CD4-positive, alpha-beta T cell treated with Interleukin-15 for 4 hours (primary cell): ENCODE measurements around the gene ILK.

Source experiments
- DNase-seq: peaks from one replicate; pipeline ENCODE4 v3.0.0-alpha.2; 2020; ENCODE audit warnings: low spot score

Gene ILK

GRCh38 chr11:6574816-6575715 lies 28.5 kb upstream of the ILK start:
- DNase-seq = no peak

GRCh38 chr11:6576471-6577373 lies 26.9 kb upstream of the ILK start:
- DNase-seq = no peak

GRCh38 chr11:6578134-6578533 lies 25.4 kb upstream of the ILK start:
- no peak for DNase-seq

- no peak for DNase-seq
Observed at GRCh38 chr11:6579681-6580080, 23.9 kb upstream of the ILK start.

- no peak for DNase-seq
Observed at GRCh38 chr11:6583584-6583983, 20.0 kb upstream of the ILK start.

DNA sequence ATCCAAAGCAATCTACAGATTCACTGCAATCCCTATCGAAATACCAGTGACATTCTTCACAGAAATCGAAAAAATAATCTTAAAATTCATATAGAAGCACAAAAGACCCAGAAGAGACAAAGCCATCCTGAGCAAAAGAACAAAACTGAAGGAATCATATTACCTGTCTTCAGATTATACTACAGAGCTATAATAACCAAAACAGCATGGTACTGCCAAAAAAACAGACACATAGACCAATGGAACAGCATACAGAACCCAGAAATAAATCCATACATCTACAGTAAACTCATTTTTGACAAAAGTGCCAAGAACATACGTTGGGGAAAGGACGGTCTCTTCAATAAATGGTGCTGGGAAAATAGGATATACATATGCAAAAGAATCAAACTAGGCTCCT lies 19.0 kb upstream of the ILK start:
- no peak for DNase-seq

DNA sequence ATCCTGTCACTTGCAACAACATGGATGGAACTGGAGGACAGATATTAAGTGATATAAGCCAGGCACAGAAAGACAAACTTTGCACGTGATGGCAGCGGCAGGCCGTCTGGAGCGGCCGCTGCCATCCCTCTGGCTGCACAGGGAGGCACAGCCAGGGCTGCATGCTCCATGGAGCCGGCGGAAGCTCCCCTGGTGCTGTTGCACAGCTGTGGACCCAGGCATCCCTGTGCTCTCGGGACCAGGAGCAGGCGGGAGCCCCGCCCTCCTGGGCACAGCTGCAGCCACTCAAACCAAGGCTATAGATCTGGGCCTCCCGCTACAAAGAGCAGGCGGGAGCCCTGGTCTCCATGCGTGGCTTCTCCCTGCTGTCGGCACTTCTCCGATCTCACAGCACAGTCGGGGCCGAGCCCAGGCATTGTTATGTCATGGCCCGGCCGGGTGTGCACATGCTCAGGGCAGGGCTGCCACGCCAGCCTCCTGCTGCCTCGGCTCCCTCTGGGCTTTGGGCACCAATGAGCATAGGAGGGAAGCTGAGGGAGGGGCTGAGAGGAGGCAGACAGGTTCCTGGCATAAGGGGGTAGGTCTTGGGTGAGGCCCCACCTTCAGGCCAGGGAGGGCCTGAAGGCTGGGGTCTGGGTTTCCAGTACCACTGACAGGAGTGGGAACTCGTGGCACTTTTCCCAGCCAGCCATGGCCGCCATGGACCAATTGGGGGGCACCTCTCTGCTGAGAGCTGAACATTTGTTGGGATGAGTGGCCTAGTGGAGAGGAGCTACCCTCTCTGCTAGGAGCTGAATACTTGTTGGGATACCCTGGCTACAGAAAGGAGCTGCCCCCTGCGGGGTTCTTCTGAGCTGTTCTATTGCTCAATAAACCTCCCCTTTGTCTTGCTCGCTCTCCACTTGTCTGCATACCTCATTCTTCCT lies 16.9 kb upstream of the ILK start:
- no peak for DNase-seq

DNA sequence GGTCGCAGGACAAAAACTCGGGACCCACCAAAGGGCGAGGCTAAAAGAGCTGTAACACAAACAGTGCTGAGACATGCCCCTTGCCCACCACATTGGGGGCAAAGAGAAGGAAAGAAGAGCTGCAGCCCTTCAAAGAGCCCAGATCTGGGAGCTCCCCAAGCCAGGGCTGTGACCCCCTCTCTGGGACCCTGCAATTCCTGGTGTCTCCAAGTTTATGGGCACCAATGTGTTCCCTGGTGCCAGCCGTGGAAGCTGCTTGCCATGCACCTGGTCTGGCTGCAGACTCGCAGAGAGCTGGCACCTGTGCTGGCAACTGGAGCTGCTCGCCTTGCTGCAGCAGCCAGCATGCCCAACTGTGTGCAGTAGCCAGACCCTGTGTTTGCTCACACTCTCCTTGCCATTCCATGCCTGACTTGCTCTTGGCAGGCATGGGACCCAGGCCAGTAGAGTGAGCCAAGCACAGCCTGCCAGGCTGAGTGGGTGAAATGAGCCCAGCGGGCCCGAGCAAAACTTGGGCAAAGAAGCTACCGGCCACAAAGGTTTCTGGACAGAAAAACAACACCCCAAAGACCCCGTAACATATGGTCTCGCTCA lies 16.1 kb upstream of the ILK start:
- DNase-seq = no peak

DNA sequence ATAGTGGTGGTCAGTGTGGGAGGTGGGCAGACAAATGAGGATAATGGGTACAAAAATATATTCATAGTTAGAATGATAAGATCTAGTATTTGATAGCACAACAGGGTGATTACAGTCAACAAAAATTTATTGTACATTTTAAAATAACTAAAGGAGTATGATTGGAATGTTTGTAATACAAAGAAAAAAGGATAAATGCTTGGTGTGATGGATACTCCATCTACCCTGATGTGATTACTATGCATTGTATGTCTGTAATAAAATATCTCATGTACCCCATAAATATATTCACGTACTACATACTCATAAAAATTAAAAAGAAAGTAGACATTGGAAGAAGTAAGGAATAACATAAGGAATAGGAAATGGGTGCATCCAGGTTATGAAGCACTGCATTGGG lies 15.6 kb upstream of the ILK start:
- DNase-seq = no peak

DNA sequence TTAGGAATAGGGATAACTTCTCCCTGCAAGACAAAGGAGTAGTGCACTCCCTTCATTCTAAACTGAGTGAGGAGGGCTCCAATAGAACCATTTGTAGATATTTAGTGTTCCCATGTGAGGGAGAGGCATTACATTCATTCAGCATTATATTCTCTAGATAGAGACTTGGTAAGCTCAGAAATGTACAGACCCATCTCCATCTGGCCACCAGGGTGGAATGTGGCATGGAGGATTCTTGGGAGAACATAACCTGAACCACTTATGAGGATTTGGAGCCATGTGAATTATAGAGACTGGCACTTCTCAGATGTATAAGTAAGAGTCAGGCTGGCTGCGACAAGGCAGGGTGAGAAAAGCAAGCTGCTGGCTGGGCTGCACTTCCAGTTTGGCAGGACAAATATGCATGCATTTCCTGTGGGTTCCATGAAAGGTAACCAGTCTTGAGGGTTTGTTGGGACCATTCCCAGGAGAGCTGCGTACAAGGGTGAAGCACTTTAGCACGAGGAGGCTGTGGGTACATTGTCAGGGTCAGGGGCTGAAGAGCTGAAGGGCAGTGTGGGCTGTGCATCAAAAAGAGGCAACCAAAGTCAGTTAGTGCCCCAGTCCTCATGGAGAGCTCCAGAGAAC lies 9.3 kb upstream of the ILK start:
- DNase-seq = no peak

GRCh38 chr11:6596239-6596877 lies 7.2 kb upstream of the ILK start:
- DNase-seq = no peak

- no peak for DNase-seq
Observed at GRCh38 chr11:6598555-6598954, 5.0 kb upstream of the ILK start.

DNA sequence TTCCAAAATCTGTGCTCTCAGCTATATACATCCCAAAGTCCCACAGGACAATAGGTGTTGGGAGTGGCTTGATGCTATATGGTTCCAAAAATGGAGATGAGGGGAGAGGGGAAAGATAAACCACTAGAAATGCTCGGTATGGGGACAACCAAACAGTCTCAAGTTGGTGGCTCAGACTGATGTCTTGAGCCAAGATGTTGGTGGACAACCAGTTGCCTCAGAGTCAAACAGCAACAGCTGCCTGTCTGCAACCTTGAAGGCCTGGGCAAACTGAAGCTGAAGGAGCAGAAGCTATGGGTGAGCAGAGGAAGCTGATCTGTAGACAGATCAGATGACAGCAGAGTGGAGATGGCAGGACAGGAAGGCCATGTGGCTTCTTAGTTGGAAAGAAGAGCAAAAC lies 4.1 kb upstream of the ILK start:
- no peak for DNase-seq

- DNase-seq = no peak
Observed at GRCh38 chr11:6599881-6600390, 3.6 kb upstream of the ILK start.

DNA sequence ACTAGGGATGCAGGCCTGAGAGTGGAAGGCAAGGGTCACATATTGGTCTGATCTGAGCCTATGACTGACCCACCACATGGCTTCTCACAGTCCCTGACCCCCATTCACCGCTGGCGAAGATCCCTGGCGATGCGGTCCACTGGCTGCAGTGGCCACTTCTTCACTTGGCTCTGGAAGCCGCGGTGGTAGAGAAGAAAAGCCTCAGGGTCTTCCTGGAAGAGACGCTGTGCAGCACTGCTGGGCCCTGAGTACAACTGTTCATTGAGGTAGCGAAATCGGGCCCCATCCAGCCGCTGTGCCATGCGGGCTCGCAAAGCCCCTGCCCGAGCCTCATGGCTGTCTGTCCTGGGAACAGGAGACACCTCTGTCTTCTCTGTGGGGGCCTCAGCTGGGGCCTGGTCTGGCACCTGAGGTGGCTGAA lies 2.5 kb upstream of the ILK start:
- no peak for DNase-seq

- DNase-seq = no peak
Observed at GRCh38 chr11:6602096-6602940, 1.3 kb upstream of the ILK start.

DNA sequence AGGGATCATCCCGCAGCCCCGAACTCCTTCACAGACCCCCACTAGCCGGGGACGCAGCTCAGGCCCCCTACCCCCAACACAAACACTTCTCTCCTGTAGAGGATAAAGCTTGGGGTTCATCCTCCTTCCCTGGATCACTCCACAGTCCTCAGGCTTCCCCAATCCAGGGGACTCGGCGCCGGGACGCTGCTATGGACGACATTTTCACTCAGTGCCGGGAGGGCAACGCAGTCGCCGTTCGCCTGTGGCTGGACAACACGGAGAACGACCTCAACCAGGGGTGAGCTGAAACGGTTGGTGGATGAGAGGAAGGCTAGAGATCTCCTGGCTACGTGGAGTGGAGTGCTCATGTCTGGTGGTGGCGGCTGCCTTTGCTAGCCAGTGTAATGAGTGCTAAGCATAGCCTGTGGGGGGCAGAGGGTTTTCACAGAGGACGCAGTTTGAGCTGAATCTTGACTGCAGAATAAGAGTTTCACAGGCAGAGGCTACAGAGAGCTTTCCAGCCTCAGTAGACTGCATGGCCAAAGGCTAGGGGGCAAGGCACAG lies 580 bp downstream of the ILK start:
- peak; percentile 67 for DNase-seq

DNA sequence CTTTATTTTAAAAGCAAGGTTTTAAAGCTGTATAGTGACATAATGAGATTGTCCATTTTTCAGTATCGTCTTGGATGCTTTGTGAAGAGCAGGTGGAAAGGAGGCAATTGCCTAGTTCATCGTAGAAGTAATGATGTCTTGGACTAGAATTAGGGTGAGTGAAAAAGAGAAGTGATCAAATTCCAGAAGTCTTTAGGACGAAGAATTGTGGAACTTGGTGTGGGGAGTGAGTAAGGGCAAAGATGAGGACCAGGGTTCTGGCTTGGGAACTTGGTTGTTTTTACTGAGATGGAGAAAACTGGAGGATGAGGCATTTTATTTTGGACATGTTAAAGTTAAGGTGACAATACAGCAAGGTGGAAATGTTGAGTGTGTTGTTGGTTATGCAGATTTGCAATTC lies 1.2 kb downstream of the ILK start:
- DNase-seq = no peak
